ENCODE data around the gene FARP1. TPM values are rescaled to one million over a fixed set of nuclear protein-coding genes. Genes with fewer than 3 reads are reported as not detected.

FARP1 gene
- total RNA-seq, 1 donor from 2014 or later, result 128 TPM

DNA sequence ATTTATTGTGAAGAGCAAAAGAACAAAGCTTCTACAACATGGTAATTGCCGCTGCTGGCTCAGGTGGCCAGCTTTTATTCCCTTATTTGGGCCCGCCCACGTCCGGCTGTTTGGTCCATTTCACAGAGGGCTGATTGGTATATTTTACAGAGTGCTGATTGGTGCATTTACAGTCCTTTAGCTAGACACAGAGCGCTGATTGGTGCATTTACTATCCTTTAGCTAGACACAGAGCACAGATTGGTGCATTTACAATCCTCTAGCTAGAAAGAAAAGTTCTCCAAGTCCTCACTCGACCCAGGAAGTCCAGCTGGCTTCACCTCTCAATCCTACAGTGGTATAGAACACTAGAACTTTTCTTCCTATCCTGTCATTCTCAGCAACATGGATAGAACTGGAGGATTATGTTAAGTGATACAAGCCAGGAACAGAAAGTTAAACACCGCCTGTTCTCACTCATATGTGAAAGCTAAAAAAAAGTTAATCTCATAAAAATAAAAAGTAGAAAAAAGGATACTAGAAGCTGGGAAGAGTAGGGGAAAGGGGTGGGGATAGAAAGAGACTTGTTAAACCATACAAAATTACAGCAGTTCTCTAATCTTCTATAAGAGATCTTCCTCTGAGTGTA lies 33.6 kb upstream of the FARP1 start:
- Mint-ChIP-seq H3K4me3 (ENCODE audit: unreplicated experiment) (no peak overlapping the region), H3K36me3 (ENCODE audit: low read depth, unreplicated experiment) (peaks cover 2% of the 10 kb centered on the region), H3K4me1 (ENCODE audit: low read depth, unreplicated experiment) (peaks cover 8% of the 10 kb centered on the region), H3K27me3 (ENCODE audit: low read depth, unreplicated experiment) (peaks cover 8% of the 10 kb centered on the region), H3K9me3 (ENCODE audit: unreplicated experiment) (peaks cover 2% of the 10 kb centered on the region), H3K27ac (ENCODE audit: unreplicated experiment) (no peak overlapping the region)
- Histone ChIP-seq H3K27ac (ENCODE audit: low read depth, low read length) (no peak overlapping the region), H3K27me3 (ENCODE audit: insufficient read depth, low read length) (no peaks in the 10 kb centered on the region), H3K4me3 (ENCODE audit: insufficient read depth, low read depth, low read length) (no peak overlapping the region), H3K9ac (ENCODE audit: low read length) (no peak overlapping the region), H3K4me2 (ENCODE audit: low read length) (no peak overlapping the region), H3K36me3 (ENCODE audit: insufficient read depth, low read length) (no peaks in the 10 kb centered on the region), H3K79me2 (ENCODE audit: insufficient read depth, low read length) (no peaks in the 10 kb centered on the region), H4K20me1 (ENCODE audit: insufficient read depth, low read length) (no peaks in the 10 kb centered on the region), H3K4me1 (ENCODE audit: insufficient read depth, low read length) (no peaks in the 10 kb centered on the region), H3K9me3 (ENCODE audit: insufficient read depth, low read depth, low read length) (no peaks in the 10 kb centered on the region), H2AFZ (ENCODE audit: low read depth, low read length) (no peak overlapping the region)
- TF ChIP-seq, protein P1, sequence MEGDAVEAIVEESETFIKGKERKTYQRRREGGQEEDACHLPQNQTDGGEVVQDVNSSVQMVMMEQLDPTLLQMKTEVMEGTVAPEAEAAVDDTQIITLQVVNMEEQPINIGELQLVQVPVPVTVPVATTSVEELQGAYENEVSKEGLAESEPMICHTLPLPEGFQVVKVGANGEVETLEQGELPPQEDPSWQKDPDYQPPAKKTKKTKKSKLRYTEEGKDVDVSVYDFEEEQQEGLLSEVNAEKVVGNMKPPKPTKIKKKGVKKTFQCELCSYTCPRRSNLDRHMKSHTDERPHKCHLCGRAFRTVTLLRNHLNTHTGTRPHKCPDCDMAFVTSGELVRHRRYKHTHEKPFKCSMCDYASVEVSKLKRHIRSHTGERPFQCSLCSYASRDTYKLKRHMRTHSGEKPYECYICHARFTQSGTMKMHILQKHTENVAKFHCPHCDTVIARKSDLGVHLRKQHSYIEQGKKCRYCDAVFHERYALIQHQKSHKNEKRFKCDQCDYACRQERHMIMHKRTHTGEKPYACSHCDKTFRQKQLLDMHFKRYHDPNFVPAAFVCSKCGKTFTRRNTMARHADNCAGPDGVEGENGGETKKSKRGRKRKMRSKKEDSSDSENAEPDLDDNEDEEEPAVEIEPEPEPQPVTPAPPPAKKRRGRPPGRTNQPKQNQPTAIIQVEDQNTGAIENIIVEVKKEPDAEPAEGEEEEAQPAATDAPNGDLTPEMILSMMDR (IDR thresholded peaks at IDR 0.05; ENCODE audit: insufficient read depth, low read depth, low read length), result no peak
- no peak for TF ChIP-seq EZH2 (IDR thresholded peaks at IDR 0.05; ENCODE audit: insufficient read depth, low read length)
- DNase-seq (ENCODE audit: low read depth), result no peak
- FAIRE-seq, result no peak

DNA sequence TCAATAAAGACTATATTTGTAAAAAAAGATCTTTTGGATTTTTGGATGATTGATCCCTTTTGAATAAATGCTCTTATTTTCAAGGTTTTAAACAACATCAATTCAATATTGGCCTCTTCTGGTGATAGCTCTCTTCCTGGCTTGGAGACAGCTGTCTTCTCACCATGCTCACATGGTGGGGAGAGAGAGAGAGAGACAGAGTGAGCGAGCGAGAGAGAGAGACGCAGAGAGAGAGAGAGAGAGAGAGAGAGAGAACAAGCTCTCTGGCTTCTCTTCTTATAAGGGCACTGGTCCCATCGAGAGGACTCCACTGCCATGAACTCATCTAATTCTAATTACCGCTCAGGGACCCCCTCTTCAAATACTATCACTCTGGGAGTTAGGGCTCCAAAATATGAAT lies 32.1 kb upstream of the FARP1 start:
- H3K27me3 ChIP-seq (ENCODE audit: insufficient read depth, low read length), result no peaks in the 10 kb centered on the region
- no peaks in the 10 kb centered on the region for H3K36me3 ChIP-seq (ENCODE audit: insufficient read depth, low read length)
- H3K9me3 ChIP-seq (ENCODE audit: insufficient read depth, low read depth, low read length), result no peaks in the 10 kb centered on the region
- peaks cover 5% of the 10 kb centered on the region for H3K4me1 Mint-ChIP-seq (ENCODE audit: low read depth, unreplicated experiment)
- H3K27ac Mint-ChIP-seq (ENCODE audit: unreplicated experiment), result no peak overlapping the region
- no peak overlapping the region for H3K27ac ChIP-seq (ENCODE audit: low read depth, low read length)
- no peak overlapping the region for H3K9ac ChIP-seq (ENCODE audit: low read length)
- no peak for FAIRE-seq
- no peak for DNase-seq (ENCODE audit: low read depth)
- peaks cover 8% of the 10 kb centered on the region for H3K27me3 Mint-ChIP-seq (ENCODE audit: low read depth, unreplicated experiment)
- no peak overlapping the region for H3K4me3 Mint-ChIP-seq (ENCODE audit: unreplicated experiment)
- H3K79me2 ChIP-seq (ENCODE audit: insufficient read depth, low read length), result no peaks in the 10 kb centered on the region
- H3K4me3 ChIP-seq (ENCODE audit: insufficient read depth, low read depth, low read length), result no peak overlapping the region
- no peak overlapping the region for H3K4me2 ChIP-seq (ENCODE audit: low read length)
- H3K9me3 Mint-ChIP-seq (ENCODE audit: unreplicated experiment), result peaks cover 2% of the 10 kb centered on the region
- no peak for TF ChIP-seq EZH2 (IDR thresholded peaks at IDR 0.05; ENCODE audit: insufficient read depth, low read length)
- TF ChIP-seq, protein P1 (IDR thresholded peaks at IDR 0.05; ENCODE audit: insufficient read depth, low read depth, low read length), result no peak
- H2AFZ ChIP-seq (ENCODE audit: low read depth, low read length), result no peak overlapping the region
- no peaks in the 10 kb centered on the region for H3K4me1 ChIP-seq (ENCODE audit: insufficient read depth, low read length)
- no peaks in the 10 kb centered on the region for H4K20me1 ChIP-seq (ENCODE audit: insufficient read depth, low read length)
- peaks cover 2% of the 10 kb centered on the region for H3K36me3 Mint-ChIP-seq (ENCODE audit: low read depth, unreplicated experiment)

Data from astrocyte (in vitro differentiated cells and primary cell).